Neural progenitor cell (in vitro differentiated cells): Measurements from ENCODE around the gene SEPTIN11. TPM values are rescaled to one million over a fixed set of nuclear protein-coding genes. Genes with fewer than 3 reads are reported as not detected.

ENCODE experiments used
- DNase-seq: peaks from one replicate; pipeline ENCODE4 v3.0.0-alpha.2; 2016; ENCODE audit warnings: low spot score
- H2AFZ ChIP-seq: fragments of 200-600 bp; sonication (generic); replicated peaks from 2 replicates; pipeline ENCODE4 v1.6.1; 2016; ENCODE audit warnings: antibody characterized with exemption
- H3F3A ChIP-seq: fragments of 200-600 bp; sonication (generic); 2 replicates; pipeline ENCODE4 v1.6.1; 2016; ENCODE audit warnings: antibody characterized with exemption, low read depth
- H3K27ac ChIP-seq: fragments of 200-600 bp; sonication (generic); 2 replicates; pipeline ENCODE4 v1.5.1; 2016; ENCODE audit warnings: mild to moderate bottlenecking
- H3K27me3 ChIP-seq: fragments of 200-600 bp; sonication (generic); 2 replicates; pipeline ENCODE4 v1.6.1; 2016; ENCODE audit warnings: mild to moderate bottlenecking, moderate library complexity
- H3K36me3 ChIP-seq: fragments of 200-600 bp; sonication (generic); 2 replicates; pipeline ENCODE4 v1.5.1; 2016
- H3K4me1 ChIP-seq: fragments of 200-600 bp; sonication (generic); 2 replicates; pipeline ENCODE4 v1.6.1; 2016; ENCODE audit warnings: mixed run types
- H3K4me2 ChIP-seq: fragments of 200-600 bp; sonication (generic); 2 replicates; pipeline ENCODE4 v1.6.1; 2016
- H3K4me3 ChIP-seq: fragments of 200-600 bp; sonication (generic); 2 replicates; pipeline ENCODE4 v1.5.1; 2016
- H3K79me2 ChIP-seq: fragments of 200-600 bp; sonication (generic); 2 replicates; pipeline ENCODE4 v1.6.1; 2016; ENCODE audit warnings: low read depth
- H3K9ac ChIP-seq: fragments of 200-600 bp; sonication (generic); 2 replicates; pipeline ENCODE4 v1.6.1; 2016
- H3K9me3 ChIP-seq: fragments of 200-600 bp; sonication (generic); 2 replicates; pipeline ENCODE4 v1.5.1; 2016; ENCODE audit warnings: low read depth
- H4K20me1 ChIP-seq: fragments of 200-600 bp; sonication (generic); 2 replicates; pipeline ENCODE4 v1.6.1; 2016; ENCODE audit warnings: low read depth
- H3K27ac Mint-ChIP-seq: 3 replicates; pipeline ENCODE4 v1.8.0; 2021; ENCODE audit warnings: mixed read lengths
- H3K27me3 Mint-ChIP-seq: 2 replicates; pipeline ENCODE4 v1.8.0; 2022; ENCODE audit warnings: low read depth, mild to moderate bottlenecking, inconsistent platforms, moderate library complexity, mixed read lengths; ENCODE audit not compliant: insufficient read depth
- H3K36me3 Mint-ChIP-seq: 3 replicates; pipeline ENCODE4 v1.8.0; 2021; ENCODE audit warnings: mixed read lengths
- H3K4me1 Mint-ChIP-seq: 3 replicates; pipeline ENCODE4 v1.8.0; 2021; ENCODE audit warnings: mixed read lengths
- H3K4me3 Mint-ChIP-seq: 3 replicates; pipeline ENCODE4 v1.8.0; 2021; ENCODE audit warnings: mild to moderate bottlenecking, moderate library complexity, mixed read lengths
- H3K9me3 Mint-ChIP-seq: 3 replicates; pipeline ENCODE4 v1.8.0; 2020; ENCODE audit warnings: mixed read lengths
- EZH2 ChIP-seq: fragments of 200-600 bp; sonication (generic); IDR thresholded peaks from 2 replicates; pipeline ENCODE4 v1.6.1; 2017; ENCODE audit warnings: antibody characterized with exemption, mild to moderate bottlenecking, moderate library complexity
- EZH2phosphoT487 ChIP-seq: fragments of 200-600 bp; sonication (generic); IDR thresholded peaks from 2 replicates; pipeline ENCODE4 v1.6.1; 2017; ENCODE audit warnings: antibody characterized with exemption
- total RNA-seq: library from RNA; depleted of rRNA; stranded (reverse); fragments of >200 nt; gene quantifications from 2 replicates; pipeline ENCODE4 v1.2.3, GENCODE V29; 2015; ENCODE audit warnings: low replicate concordance
- TF ChIP-seq, protein P1 (sequence below): fragments of 200-600 bp; sonication (generic); IDR thresholded peaks from 2 replicates; pipeline ENCODE4 v1.5.1; 2017; ENCODE audit warnings: antibody characterized with exemption, mild to moderate bottlenecking

The SEPTIN11 gene
- total RNA-seq, 1 donor from 2014 or later: 183 TPM

DNA sequence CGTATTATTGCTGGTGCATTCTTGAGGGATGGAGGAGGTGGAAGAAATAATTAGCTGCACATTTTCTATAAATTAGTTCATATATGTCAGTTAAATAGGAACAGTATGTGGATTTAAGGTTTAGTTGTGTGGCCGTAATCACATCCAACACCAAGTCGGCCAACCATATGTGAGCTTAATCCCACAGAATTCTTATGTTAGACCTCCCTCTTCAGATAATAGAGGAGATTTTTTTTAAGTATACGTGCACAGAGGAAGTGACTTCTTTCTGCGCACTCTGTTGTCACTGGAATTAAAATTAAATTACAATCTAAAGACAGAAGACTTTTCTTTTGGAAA is 2.1 kb downstream of the SEPTIN11 start:
- peaks cover 64% of the 10 kb centered on the region for H4K20me1 ChIP-seq
- no peak overlapping the region for H3K27ac ChIP-seq
- H3K27me3 ChIP-seq: peaks cover 6% of the 10 kb centered on the region
- DNase-seq: no peak
- no peaks in the 10 kb centered on the region for H3K9me3 Mint-ChIP-seq
- peak overlapping the region; percentile 93 for H3K4me2 ChIP-seq
- H3K4me3 Mint-ChIP-seq: peak overlapping the region; percentile 96
- peaks cover 5% of the 10 kb centered on the region for H3K27me3 Mint-ChIP-seq
- H3F3A ChIP-seq: peaks cover 32% of the 10 kb centered on the region
- H3K36me3 ChIP-seq: no peaks in the 10 kb centered on the region
- H3K9me3 ChIP-seq: no peaks in the 10 kb centered on the region
- peak overlapping the region; percentile 96 for H3K4me3 ChIP-seq
- no peak overlapping the region for H2AFZ ChIP-seq
- H3K27ac Mint-ChIP-seq: peak overlapping the region; percentile 84
- H3K9ac ChIP-seq: no peak overlapping the region
- TF ChIP-seq EZH2 (no peak), EZH2phosphoT487 (no peak)
- TF ChIP-seq, protein P1, sequence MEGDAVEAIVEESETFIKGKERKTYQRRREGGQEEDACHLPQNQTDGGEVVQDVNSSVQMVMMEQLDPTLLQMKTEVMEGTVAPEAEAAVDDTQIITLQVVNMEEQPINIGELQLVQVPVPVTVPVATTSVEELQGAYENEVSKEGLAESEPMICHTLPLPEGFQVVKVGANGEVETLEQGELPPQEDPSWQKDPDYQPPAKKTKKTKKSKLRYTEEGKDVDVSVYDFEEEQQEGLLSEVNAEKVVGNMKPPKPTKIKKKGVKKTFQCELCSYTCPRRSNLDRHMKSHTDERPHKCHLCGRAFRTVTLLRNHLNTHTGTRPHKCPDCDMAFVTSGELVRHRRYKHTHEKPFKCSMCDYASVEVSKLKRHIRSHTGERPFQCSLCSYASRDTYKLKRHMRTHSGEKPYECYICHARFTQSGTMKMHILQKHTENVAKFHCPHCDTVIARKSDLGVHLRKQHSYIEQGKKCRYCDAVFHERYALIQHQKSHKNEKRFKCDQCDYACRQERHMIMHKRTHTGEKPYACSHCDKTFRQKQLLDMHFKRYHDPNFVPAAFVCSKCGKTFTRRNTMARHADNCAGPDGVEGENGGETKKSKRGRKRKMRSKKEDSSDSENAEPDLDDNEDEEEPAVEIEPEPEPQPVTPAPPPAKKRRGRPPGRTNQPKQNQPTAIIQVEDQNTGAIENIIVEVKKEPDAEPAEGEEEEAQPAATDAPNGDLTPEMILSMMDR: no peak
- peaks cover 30% of the 10 kb centered on the region for H3K4me1 ChIP-seq
- peaks cover 84% of the 10 kb centered on the region for H3K79me2 ChIP-seq
- peaks cover 40% of the 10 kb centered on the region for H3K4me1 Mint-ChIP-seq
- peaks cover 19% of the 10 kb centered on the region for H3K36me3 Mint-ChIP-seq

DNA sequence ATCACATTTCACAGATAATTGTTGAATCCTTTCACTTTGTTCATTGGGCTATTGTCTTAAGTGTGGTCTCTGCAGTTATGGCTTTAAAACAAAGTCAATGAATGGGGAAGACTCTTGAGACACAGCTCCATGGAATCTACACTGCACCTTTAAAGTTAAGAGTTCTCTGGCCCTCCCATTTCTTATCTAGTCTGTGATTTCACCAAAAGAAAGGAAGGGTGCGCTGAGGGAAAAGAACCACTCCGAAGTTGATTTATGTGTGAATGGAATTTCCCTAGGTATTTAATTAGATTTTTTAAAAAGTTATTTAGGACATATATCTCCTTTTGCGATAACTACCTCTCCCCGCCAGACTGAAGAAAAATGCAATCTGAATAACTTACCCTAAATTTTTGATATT is 2.5 kb downstream of the SEPTIN11 start:
- Histone ChIP-seq H3K27ac (no peak overlapping the region), H3K9ac (no peak overlapping the region), H3K36me3 (no peaks in the 10 kb centered on the region), H2AFZ (no peak overlapping the region), H3K27me3 (peaks cover 6% of the 10 kb centered on the region), H4K20me1 (peaks cover 65% of the 10 kb centered on the region), H3K4me1 (peaks cover 30% of the 10 kb centered on the region), H3K4me3 (peak overlapping the region; percentile 96), H3K9me3 (no peaks in the 10 kb centered on the region), H3F3A (peaks cover 32% of the 10 kb centered on the region), H3K4me2 (peak overlapping the region; percentile 93), H3K79me2 (peaks cover 84% of the 10 kb centered on the region)
- no peaks in the 10 kb centered on the region for H3K9me3 Mint-ChIP-seq
- H3K4me1 Mint-ChIP-seq: peaks cover 39% of the 10 kb centered on the region
- no peak overlapping the region for H3K27ac Mint-ChIP-seq
- peak overlapping the region; percentile 72 for H3K4me3 Mint-ChIP-seq
- no peak for TF ChIP-seq EZH2
- TF ChIP-seq, protein P1: no peak
- no peak for TF ChIP-seq EZH2phosphoT487
- DNase-seq: no peak
- H3K27me3 Mint-ChIP-seq: peaks cover 5% of the 10 kb centered on the region
- peaks cover 19% of the 10 kb centered on the region for H3K36me3 Mint-ChIP-seq

DNA sequence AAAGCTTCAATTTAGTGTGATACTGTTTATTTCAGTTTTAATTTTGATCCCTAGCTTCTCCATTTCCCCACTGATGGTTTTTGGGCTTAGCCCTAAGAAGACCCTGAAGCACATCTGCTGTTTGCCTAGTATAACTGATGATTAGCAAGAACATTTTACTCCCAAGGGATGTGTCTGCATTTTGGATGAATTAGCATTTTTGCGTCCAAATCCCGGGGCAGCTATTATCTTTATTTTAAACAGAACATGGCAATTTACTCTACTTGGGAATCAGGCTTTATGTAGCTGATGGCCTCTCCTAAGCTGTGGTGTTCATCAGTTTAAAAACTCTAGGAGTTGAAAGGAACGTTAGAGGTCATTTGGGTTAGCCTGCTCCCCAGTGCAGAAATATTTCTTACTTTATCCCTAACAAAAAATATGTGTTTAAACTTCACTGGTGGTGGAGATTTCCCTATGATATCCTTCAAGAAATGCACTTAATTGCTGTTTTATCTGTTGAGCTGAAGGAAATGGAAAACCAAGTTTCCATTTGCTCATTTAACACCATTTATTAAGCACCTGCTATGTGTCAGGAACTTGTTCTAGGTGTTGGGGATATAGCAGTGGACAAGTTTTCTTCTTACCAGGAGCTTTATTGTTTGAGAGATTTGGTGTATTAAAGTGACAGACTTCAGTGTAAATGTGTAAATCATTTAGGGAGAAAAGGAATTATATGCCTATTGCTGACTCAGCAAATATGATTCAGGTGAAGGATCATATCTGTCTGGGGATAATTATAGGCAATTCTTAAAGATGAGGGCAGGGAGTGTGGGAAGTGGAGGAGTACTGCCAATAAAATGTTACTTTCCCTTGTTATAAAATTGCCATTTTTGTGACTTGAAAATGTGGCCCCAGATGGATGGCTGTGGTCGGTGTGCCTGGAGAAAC is 3.4 kb downstream of the SEPTIN11 start:
- no peaks in the 10 kb centered on the region for H3K9me3 ChIP-seq
- TF ChIP-seq, protein P1: no peak
- TF ChIP-seq EZH2phosphoT487: no peak
- no peak for TF ChIP-seq EZH2
- peaks cover 3% of the 10 kb centered on the region for H3K27me3 ChIP-seq
- no peak overlapping the region for H3K9ac ChIP-seq
- Mint-ChIP-seq H3K27me3 (peaks cover 5% of the 10 kb centered on the region), H3K36me3 (peaks cover 25% of the 10 kb centered on the region), H3K4me1 (peaks cover 32% of the 10 kb centered on the region), H3K27ac (no peak overlapping the region), H3K9me3 (no peaks in the 10 kb centered on the region), H3K4me3 (no peak overlapping the region)
- peaks cover 27% of the 10 kb centered on the region for H3K4me1 ChIP-seq
- peak overlapping the region; percentile 12 for H3K4me2 ChIP-seq
- H3K27ac ChIP-seq: no peak overlapping the region
- H3K4me3 ChIP-seq: no peak overlapping the region
- peaks cover 32% of the 10 kb centered on the region for H3F3A ChIP-seq
- no peaks in the 10 kb centered on the region for H3K36me3 ChIP-seq
- H2AFZ ChIP-seq: no peak overlapping the region
- H4K20me1 ChIP-seq: peaks cover 63% of the 10 kb centered on the region
- H3K79me2 ChIP-seq: peaks cover 84% of the 10 kb centered on the region
- no peak for DNase-seq
